ENCODE data around the gene KCND3.

DNA sequence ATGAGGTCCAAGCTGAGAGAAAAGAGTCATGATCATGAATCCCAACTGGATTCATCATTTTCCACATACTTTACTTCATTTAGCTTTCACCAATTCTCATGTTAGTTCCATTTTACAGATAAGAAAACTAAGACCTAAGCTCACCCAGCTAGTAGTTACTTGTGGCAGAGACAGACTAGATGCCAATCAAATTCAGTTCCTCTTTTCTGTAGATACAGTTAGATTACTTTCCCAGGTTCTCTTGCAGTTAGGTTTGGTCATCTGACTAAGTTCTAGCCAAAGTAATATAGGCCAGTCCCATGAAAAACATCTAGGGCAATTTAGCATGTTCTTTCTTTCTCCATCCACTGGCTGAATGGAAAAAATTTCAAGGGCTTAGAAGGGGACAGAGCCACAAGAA lies 8.9 kb upstream of the KCND3 start:
- TF ChIP-seq, protein P1, sequence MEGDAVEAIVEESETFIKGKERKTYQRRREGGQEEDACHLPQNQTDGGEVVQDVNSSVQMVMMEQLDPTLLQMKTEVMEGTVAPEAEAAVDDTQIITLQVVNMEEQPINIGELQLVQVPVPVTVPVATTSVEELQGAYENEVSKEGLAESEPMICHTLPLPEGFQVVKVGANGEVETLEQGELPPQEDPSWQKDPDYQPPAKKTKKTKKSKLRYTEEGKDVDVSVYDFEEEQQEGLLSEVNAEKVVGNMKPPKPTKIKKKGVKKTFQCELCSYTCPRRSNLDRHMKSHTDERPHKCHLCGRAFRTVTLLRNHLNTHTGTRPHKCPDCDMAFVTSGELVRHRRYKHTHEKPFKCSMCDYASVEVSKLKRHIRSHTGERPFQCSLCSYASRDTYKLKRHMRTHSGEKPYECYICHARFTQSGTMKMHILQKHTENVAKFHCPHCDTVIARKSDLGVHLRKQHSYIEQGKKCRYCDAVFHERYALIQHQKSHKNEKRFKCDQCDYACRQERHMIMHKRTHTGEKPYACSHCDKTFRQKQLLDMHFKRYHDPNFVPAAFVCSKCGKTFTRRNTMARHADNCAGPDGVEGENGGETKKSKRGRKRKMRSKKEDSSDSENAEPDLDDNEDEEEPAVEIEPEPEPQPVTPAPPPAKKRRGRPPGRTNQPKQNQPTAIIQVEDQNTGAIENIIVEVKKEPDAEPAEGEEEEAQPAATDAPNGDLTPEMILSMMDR (IDR thresholded peaks at IDR 0.05; ENCODE audit: low read depth, low read length), result no peak
- TF ChIP-seq EZH2phosphoT487 (IDR thresholded peaks at IDR 0.05; ENCODE audit: low read depth), result no peak
